Bone marrow (tissue), 2 donors: ENCODE results near the gene FBXO9.
A peak's percentile ranks its signal among the peaks of the same experiment; 100 is the strongest.

Experiments
- DNase-seq, 2 donors: peaks; one replicate each; lab custom pipeline; 2025; lab: John Stamatoyannopoulos, UW

FBXO9 gene

GRCh38 chr6:53065266-53066076 lies at the start of gene FBXO9:
FBXO9 (plus strand) TSS chr6:53065404; CDS start chr6:53065790, 386 bp downstream.
- peak; percentile 18 to 92 for DNase-seq

- DNase-seq, result no peak
Observed at GRCh38 chr6:53015486-53015885, 49.7 kb upstream of the FBXO9 start.

DNA sequence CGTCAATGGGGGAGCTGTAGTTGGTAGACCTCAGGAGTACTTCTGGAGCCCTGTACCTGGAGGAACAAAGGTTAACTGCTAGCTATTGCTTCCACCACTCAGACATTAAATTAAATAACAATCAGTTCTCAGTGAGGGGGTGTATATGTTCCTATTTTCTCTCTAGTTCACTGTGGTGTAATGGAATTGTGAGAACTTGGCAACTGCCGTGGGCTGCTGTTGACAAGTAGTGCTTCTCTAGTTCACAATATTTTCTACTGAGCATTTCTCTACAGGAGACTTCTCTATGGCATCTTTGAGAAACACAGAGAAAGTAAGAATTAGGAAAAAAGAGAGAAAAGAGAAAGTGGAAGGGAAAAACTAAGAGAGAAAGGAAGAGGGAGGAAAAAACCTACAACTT lies 46.8 kb upstream of the FBXO9 start:
- no peak for DNase-seq

DNA sequence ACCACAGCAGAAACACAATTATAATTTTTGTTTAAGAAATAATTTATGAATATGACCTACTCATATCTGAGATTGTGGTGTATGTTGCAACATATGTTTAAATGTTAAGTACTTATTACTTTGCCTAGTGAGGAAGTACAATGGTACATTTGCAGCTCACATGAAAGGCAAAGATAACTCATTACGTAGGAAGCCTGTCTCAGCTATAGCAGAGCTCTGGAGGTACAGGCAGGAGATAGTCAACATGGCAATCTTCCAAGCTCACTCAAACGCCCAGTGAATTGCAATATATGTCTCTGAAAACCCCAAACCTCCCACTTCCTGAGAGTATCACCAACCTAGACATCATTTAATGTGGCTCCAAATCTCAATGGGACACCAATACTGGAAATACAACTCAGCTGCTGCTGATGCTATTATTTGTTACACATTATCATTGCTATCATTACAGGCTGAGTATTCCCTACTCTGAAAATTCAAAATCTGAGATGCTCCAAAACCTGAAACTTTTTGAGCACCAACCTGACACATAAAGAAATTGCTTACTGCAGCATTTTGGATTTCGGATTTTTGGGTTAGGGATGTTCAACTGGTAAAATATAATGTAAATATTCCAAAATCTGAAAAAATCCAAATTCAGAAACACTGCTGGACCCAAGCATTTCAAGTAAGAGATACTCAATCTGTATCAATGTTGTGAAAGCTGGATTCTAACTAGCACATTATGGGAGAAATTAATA lies 45.0 kb upstream of the FBXO9 start:
- DNase-seq, result peak in 1 of 2 donors; percentile 24

DNA sequence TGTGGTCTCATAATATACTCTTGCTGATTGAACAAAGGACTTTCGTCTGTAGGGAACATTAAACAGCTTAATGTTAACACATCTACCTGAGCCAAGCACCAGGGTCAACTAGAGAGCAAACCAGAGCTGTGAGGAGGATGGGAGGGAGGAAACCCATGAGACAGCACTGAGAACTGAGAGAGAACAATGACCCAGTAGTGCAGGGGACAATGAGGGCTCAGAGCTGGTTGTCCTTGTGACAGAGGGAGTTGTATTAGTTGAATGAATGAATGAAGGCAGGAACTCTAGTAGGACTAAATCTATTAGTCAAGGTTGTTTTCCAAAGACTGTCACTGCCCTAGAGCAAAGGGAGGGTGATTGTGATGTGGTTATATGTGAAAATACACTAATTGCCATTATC lies 41.9 kb upstream of the FBXO9 start:
- DNase-seq, result no peak

DNA sequence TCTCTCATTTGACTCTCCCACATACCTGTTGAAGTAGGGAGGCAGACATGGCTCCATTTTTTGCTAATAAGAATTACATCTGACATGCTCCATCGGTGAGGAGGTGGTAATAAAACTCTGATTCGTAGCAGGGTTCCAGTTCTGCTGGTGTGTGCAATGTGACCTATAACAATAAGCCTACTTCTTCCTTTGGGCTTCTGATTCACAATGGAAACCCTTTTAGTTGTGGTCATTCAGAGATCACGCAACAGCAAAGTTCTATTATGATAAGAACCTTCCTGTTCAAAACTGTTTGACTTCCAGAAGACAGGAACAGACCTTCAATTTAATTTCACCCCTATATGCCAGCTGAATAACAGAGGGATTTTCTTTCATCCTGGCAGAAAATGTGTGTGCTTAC lies 38.7 kb upstream of the FBXO9 start:
- no peak for DNase-seq

DNA sequence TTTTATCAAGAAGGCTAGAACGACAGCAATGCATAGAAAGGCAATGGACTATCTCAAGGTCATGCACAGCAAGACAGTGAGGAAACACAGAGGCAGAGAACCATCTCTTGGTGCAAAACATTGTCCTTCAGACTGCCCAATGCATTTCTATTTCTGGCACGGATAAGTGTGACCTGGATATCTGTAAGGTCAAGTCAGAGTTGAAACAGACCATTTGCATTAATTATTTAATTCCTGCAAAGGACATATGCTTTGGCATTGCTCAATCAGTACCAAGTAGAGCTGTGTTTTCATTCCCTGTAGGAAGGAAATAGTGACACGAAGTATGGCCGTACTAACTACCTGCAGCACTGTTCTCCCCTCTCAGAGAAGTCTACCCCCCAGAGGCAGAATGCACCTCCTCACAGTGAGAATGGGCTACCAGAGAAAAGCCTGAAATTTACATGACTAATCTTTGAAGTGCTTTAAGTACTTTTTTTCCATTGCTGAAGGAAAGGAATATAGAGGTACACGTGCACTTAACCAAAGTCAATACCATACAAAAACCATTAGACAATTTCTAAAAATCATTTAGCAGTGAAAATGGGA lies 38.0 kb upstream of the FBXO9 start:
- no peak for DNase-seq

- no peak for DNase-seq
Observed at GRCh38 chr6:53028467-53028866, 36.7 kb upstream of the FBXO9 start.

DNA sequence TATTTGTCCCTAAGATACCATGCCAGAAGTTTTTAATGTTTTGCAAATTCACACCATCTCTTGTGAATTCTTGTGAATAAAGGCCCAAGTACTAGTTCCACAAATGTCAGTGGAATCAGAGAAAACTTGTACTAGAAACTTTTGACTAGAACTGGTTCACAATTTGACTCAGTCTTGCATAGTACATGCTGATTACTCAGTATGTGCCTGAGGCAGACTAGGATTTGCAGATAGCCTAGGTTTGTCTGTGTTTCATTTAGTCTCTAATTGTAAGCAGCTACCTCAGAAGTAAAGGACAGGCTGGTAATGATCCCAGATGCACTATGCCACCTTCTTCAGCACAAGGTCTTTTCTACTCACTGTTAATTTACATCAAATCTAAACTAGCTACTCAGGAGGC lies 35.9 kb upstream of the FBXO9 start:
- DNase-seq, result no peak

DNA sequence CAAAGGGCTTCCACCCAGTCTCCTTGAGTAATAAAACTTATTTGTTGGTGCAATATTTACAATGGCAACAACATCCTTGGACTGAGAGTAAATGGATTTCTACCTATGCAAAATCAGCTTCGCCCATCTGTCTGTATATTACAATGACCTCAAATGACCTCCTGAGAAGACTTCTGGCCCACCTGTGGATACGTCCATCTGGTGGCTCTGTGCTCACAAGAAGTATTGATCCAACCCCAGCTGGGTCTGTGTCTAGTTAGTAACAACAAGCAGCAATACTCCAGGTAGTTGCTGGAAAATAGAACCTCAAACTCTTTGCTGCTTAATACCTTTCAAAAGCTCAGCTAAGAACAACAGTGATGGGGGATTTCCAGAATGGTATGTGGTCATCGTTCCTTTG lies 35.4 kb upstream of the FBXO9 start:
- no peak for DNase-seq

- no peak for DNase-seq
Observed at GRCh38 chr6:53031281-53031680, 33.9 kb upstream of the FBXO9 start.

GRCh38 chr6:53032849-53033248 lies 32.4 kb upstream of the FBXO9 start:
- no peak for DNase-seq

GRCh38 chr6:53033764-53034163 lies 31.4 kb upstream of the FBXO9 start:
- no peak for DNase-seq

- DNase-seq, result no peak
Observed at GRCh38 chr6:53035549-53036213, 29.5 kb upstream of the FBXO9 start.

GRCh38 chr6:53038141-53038540 lies 27.1 kb upstream of the FBXO9 start:
- no peak for DNase-seq

DNA sequence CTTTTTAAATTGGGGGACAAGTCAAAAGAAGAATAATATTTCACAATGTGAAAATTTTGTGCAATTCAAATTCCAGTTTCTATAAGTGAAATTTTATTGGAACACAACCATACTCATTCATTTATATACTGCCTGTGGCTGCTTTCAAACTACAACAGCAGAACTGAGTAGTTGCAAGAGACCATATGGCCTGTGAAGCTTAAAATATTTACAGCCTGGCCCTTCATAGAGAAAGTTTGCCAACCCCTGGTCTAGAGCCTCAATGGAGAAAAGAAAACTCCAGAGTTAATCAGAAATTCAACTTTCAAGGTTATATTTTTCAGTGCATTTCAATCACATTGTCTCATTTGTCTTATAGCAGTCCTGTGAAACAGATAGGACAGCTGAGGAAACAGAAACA lies 26.6 kb upstream of the FBXO9 start:
- DNase-seq, result no peak

DNA sequence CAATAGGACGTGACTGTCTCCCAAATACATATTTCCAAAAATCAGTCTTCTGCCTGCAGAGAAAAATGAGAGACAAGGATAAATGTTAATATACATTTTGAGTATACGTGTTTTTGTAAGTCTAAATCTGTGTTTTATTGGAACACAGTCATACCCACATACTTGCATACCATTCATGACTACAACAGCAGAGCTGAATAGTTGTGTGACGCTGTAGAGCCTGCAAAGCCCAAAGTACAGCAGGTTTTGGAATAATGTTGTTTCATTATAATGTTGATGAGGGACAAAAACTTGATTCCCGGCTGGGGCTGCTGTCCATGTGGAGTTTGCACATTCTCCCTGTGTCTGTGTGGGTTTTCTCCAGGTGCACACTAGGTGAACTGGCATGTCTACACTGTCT lies 23.8 kb upstream of the FBXO9 start:
- DNase-seq, result no peak

DNA sequence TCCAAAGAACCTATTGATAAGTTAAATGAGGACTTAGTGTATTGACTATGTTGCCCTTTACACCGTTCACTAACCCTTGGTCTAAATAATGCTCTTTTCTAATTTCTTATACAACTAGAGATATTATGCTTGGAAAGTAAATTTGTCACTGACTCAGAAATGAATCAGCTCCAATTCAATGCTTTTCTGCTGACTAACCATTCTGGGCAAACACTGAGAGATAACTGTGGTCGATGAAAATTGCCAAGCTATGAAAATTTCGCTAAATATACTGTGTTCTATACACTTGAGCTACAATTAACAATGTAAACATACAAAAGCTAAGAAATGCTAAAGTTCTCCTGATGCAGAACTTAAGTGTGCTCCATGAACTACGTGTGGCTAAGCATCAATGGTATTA lies 23.1 kb upstream of the FBXO9 start:
- DNase-seq, result no peak

DNA sequence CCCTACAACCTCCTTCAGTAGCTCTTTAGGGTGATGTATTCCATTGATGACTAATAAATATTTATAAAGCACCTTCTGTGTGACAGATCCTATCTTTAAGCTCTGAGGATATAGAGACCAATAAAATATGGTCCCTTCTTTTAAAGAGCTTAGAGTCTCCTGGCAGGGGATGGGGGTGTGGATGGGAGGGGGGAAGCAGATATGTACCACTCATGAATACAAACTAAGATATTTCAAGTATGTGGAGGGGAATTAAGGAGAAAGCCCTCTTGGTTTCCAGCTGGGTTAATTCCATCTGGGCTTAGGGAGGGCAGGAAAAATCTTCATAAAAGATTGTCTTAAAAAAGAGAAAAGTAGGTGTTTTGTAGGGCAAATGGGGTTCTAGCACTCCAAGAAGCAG lies 21.6 kb upstream of the FBXO9 start:
- no peak for DNase-seq

GRCh38 chr6:53044071-53044470 lies 21.1 kb upstream of the FBXO9 start:
- no peak for DNase-seq

- no peak for DNase-seq
Observed at GRCh38 chr6:53044572-53044971, 20.6 kb upstream of the FBXO9 start.

DNA sequence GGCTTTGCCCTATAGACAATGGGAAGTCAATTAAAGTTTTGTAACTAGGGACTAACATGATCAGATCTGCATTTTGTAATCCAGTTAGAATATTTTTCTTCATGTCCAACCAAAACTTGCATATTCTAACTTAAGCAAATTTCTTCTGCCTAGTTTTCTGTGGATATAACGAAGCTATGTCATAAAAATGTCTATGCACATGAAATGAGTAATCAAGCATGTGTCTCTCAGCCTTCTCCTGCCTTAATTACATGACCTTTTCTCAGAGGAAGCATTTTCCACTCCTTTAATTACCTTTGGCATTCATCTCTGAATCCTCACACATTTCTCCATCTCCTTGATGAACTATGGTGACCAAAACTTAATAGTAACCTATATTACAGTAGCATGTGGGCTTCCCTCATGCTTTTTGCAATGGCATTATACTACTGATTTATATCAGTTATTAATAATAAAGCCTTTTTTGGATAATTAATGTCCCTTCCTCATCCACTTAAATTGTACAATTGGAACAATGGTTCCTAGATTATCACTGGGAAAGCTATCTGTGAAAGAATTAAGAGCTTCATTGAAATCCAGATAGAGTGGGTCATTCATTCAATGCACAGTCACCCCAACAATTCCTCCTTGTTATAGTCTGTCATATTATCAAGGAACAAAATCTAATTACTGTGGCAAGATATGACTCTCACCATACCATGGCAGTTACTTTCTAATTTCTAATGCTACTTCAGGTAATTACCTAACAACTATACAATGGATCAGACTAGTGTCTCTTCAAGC lies 19.1 kb upstream of the FBXO9 start:
- no peak for DNase-seq
